GM19455 (cell line): ENCODE data around the gene FOS.
A peak's percentile ranks its signal among the peaks of the same experiment; 100 is the strongest.

Experiments
- ATAC-seq: cut with Tn5 transposase; IDR thresholded peaks from one replicate; pipeline ENCODE4 v1.9.1; 2021; ENCODE audit not compliant: unreplicated experiment

Gene FOS

GRCh38 chr14:75249958-75250336 lies 28.7 kb upstream of the FOS start:
- peak; percentile 21 for ATAC-seq

- no peak for ATAC-seq
Measured at GRCh38 chr14:75250800-75251199, 27.8 kb upstream of the FOS start.

GRCh38 chr14:75252254-75252837 lies 26.3 kb upstream of the FOS start:
- ATAC-seq = no peak

GRCh38 chr14:75254381-75254822 lies 24.2 kb upstream of the FOS start:
- ATAC-seq = no peak

- ATAC-seq = no peak
Measured at GRCh38 chr14:75254901-75255584, 23.6 kb upstream of the FOS start.

GRCh38 chr14:75258079-75258802 lies 20.4 kb upstream of the FOS start:
- ATAC-seq = peak; percentile 24

- peak; percentile 89 for ATAC-seq
Measured at GRCh38 chr14:75258803-75259509, 19.7 kb upstream of the FOS start.

- no peak for ATAC-seq
Measured at GRCh38 chr14:75259510-75259855, 19.1 kb upstream of the FOS start.

GRCh38 chr14:75260025-75260763 lies 18.4 kb upstream of the FOS start:
- no peak for ATAC-seq

GRCh38 chr14:75261820-75262219 lies 16.8 kb upstream of the FOS start:
- ATAC-seq = no peak

- no peak for ATAC-seq
Measured at GRCh38 chr14:75262641-75263040, 16.0 kb upstream of the FOS start.

GRCh38 chr14:75264036-75264435 lies 14.6 kb upstream of the FOS start:
- no peak for ATAC-seq

- ATAC-seq = no peak
Measured at GRCh38 chr14:75267141-75267721, 11.4 kb upstream of the FOS start.

- no peak for ATAC-seq
Measured at GRCh38 chr14:75268633-75269550, 9.7 kb upstream of the FOS start.

- no peak for ATAC-seq
Measured at GRCh38 chr14:75271514-75271913, 7.1 kb upstream of the FOS start.

- ATAC-seq = no peak
Measured at GRCh38 chr14:75273272-75274049, 5.2 kb upstream of the FOS start.

GRCh38 chr14:75274050-75274898 lies 4.4 kb upstream of the FOS start:
- no peak for ATAC-seq
